Body of pancreas (tissue), 4 donors: ENCODE measurements around the gene ALG6.

ENCODE experiments used
- CTCF ChIP-seq, 7 experiments: fragments of 450-650 bp in 4 of 7; fragments of 200-600 bp in 3 of 7; sonication (generic) in 3 of 7; IDR thresholded peaks; one replicate each; pipeline ENCODE4 v1.5.1; 2016 to 2019; ENCODE audit warnings: antibody characterized with exemption in 7 of 7
- POLR2A ChIP-seq, 3 donors: fragments of 450-650 bp; IDR thresholded peaks; one replicate each; pipeline ENCODE4 v1.6.1; 2016; ENCODE audit warnings: antibody characterized with exemption in 3 of 3, mild to moderate bottlenecking in 2 of 3

GRCh38 chr1:63328781-63329180, 38.6 kb upstream of the ALG6 start:
- TF ChIP-seq CTCF (IDR thresholded peaks at IDR 0.05) (no peak), POLR2A (IDR thresholded peaks at IDR 0.05) (no peak)
